HG02763 (cell line): ENCODE results near the gene PEBP1.

ENCODE experiments used
- ATAC-seq: cut with Tn5 transposase; IDR thresholded peaks from one replicate; pipeline ENCODE4 v1.9.1; 2021; ENCODE audit warnings: mild to moderate bottlenecking, moderate library complexity; ENCODE audit not compliant: unreplicated experiment

The PEBP1 gene

GRCh38 chr12:118190266-118190665 lies 54.3 kb downstream of the PEBP1 start:
- no peak for ATAC-seq

GRCh38 chr12:118193477-118193876 lies 57.6 kb downstream of the PEBP1 start:
- no peak for ATAC-seq

GRCh38 chr12:118193958-118194357 lies 58.0 kb downstream of the PEBP1 start:
- no peak for ATAC-seq
